ENCODE data around the gene TCEAL3.

- no peak for TF ChIP-seq CTCF (IDR thresholded peaks at IDR 0.05)
- no peak for TF ChIP-seq POLR2A (IDR thresholded peaks at IDR 0.05)
Measured at GRCh38 chrX:103615781-103616371, 8.1 kb downstream of the TCEAL3 start.
